Stimulated activated CD4-positive, alpha-beta T cell treated with anti-CD3 and anti-CD28 coated beads, Interleukin-15, amount 100 ng/mL, for 48 hours (primary cell): Measurements from ENCODE around the gene ABHD1.

Source experiments
- DNase-seq, 2 donors: peaks; one replicate each; pipeline ENCODE4 v3.0.0-alpha.2; 2020; ENCODE audit warnings: low read depth in 2 of 2

The ABHD1 gene

GRCh38 chr2:27135478-27135955 lies 11.9 kb downstream of the ABHD1 start:
- no peak for DNase-seq

- no peak for DNase-seq
Observed at GRCh38 chr2:27136751-27137150, 13.1 kb downstream of the ABHD1 start.

GRCh38 chr2:27137322-27137935 lies 13.8 kb downstream of the ABHD1 start:
- DNase-seq: no peak

DNA sequence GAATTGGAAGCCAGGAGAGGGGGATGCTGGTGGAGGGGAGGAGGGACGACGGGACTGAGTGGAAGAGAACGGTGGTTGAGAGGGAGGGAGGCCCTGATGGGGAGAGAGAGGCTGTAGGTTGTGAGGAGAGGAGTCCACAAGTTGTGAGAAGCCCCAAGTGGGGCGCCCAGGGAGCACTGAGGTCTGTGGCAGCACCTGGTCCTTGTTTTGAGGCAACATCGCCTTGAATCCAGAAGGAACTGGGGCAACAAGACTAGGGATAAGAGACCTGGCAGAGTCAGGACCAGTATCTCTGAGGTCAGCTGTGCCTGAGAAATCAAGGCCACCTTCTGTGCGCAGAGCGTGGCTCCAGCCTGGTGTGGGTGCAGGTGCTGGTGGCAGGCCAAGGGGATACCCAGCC lies 14.5 kb downstream of the ABHD1 start:
- DNase-seq: no peak

DNA sequence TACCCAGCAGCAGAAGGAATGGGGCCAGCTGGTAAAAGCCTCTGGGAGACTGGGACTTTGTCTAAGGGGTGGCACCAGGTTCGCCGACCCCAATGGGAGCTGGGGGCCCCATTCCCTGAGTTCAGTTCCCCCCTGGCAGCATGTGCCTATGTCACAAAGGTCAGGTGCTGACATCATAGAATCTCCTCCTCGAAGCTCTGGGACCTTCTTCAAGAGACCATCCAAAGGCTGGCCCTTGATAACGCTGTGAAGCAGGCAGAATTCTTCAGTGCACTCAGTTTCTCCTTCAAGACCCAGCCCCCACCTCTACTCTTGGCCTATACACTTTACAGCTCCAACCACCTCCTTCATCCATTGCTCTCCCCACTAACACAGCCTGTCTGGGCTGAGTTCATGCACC lies 15.7 kb downstream of the ABHD1 start, which contains the start of gene PRR30:
Gene PRR30 (minus strand): TSS at position 101 of the 400 bp plus-strand sequence. CDS start 1,081 bp downstream, outside the sequence.
- DNase-seq: no peak

- DNase-seq: no peak
Observed at GRCh38 chr2:27143285-27143684, 19.7 kb downstream of the ABHD1 start.

GRCh38 chr2:27145682-27146081 lies 22.1 kb downstream of the ABHD1 start:
- no peak for DNase-seq

- no peak for DNase-seq
Observed at GRCh38 chr2:27147935-27148334, 24.3 kb downstream of the ABHD1 start.

GRCh38 chr2:27148801-27149439 lies 25.3 kb downstream of the ABHD1 start, which contains the start of gene TCF23:
Gene TCF23 (plus strand): TSS chr2:27149004. CDS start chr2:27149134, 130 bp downstream.
- no peak for DNase-seq

GRCh38 chr2:27149570-27150405 lies 26.2 kb downstream of the ABHD1 start:
- no peak for DNase-seq

DNA sequence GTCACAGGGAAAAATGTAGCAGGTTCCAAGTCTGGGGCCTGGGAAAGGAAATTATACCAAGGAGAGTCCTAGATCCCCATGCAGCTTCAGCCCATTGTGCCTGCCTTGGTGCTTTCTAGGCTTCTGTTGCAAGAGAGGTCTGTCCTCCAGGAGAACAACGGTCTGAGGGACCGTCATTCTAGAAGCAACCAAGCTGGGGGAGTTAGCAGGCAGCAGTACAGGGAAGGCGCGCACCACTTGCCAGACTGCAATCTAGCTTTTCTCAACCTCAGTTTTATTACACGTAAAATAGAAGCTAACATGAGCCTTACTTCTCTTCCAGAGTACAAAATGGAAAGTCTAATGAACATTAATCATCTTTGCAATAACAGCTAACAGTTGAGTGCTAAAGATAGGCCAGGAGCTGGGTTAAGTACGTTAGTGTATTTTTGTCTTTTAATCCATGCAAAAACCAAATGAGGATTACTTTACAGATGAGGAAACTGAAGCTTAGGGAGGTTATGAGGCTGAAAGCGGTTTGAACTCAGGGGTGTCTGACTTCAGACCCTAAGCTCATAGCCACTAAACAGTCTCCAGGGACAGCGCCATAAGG lies 27.1 kb downstream of the ABHD1 start:
- no peak for DNase-seq

- no peak for DNase-seq
Observed at GRCh38 chr2:27152102-27152795, 28.6 kb downstream of the ABHD1 start.

DNA sequence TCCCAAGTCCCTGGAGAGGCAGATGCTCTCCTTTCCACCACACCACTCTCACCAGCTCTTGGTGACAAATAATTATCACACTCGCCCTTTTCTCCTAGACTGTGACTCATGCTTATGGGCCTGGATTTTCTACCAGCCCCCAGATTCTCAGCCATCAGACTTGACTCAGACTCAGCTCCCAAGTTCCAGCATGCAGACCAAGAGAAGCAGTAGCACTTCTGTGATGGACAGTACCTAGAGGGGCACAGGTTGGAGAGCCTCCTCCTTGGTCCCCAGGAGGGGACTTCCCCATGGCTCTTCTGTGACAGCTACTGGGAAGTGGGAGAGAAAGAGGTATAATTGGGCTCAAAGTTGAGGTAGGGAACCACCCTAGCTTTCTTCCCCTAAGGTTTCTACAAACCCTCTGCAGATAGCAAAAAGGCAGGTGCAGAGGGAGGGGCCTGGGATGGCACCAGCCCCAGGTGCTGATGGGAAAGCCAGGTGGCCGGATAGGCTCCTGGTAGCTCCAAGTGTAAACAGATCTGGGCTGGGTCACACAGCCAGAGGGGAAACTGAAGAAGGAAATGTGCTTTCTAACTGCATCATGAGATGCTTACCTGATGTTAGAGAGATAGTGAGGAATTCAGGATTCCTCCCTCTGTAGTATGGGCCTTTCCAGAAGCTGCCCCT lies 29.3 kb downstream of the ABHD1 start:
- DNase-seq: no peak

DNA sequence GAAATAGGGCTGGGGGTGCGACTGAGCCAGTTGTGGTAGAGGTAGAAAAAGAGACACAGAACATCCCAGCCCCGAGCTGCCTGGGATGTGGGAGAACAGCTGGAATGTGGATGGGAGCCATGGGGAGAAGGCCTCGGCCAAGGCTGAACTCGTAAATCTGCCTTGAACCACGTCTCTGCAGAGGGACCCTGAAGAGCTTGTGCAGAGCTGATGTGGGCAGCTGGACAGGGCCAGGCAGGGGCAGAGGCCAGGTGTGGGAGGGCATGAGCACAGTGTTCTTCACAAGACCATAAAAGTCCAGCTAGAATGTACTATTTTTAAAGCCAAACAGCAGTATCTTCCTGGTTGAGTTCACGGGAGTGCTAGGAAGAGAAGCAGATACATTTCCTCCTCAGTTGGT lies 30.9 kb downstream of the ABHD1 start:
- no peak for DNase-seq

- no peak for DNase-seq
Observed at GRCh38 chr2:27155069-27155520, 31.5 kb downstream of the ABHD1 start.

DNA sequence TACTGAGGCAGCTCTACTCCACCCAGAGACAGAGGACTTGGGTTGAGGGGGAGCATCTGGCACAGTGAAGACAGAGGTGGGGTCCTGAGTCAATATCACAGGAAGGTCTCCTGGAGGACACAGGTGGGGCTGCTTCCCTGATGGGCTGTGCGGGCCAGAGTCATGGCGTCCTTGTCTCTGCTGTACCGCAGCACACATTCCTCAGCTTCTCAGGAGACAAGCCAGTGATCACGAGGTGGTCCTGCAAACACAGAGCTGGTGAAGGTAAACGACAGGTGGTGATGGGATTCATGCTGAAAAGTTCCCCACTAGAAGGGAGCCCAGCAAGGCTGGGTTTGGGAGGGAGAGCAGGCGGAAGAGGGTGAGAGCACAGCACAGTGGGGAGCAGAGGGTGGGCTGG lies 34.9 kb downstream of the ABHD1 start:
- no peak for DNase-seq

- DNase-seq: no peak
Observed at GRCh38 chr2:27159271-27159670, 35.7 kb downstream of the ABHD1 start.

DNA sequence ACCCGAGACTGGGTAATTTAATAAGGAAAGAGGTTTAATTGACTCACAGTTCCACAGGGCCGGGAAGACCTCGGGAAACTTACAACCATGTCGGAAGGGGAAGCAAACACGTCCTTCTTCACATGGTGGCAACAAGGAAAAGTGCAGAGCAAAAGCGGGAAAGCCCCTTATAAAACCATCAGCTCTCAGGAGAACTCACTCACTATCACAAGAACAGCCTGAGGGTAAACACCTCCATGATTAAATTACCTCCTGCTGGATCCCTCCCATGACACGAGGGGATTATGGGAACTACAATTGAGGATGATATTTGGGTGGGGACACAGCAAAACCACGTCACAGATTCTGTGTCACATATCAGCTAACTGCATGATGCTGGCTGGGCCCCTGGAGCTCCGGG lies 36.6 kb downstream of the ABHD1 start:
- no peak for DNase-seq

DNA sequence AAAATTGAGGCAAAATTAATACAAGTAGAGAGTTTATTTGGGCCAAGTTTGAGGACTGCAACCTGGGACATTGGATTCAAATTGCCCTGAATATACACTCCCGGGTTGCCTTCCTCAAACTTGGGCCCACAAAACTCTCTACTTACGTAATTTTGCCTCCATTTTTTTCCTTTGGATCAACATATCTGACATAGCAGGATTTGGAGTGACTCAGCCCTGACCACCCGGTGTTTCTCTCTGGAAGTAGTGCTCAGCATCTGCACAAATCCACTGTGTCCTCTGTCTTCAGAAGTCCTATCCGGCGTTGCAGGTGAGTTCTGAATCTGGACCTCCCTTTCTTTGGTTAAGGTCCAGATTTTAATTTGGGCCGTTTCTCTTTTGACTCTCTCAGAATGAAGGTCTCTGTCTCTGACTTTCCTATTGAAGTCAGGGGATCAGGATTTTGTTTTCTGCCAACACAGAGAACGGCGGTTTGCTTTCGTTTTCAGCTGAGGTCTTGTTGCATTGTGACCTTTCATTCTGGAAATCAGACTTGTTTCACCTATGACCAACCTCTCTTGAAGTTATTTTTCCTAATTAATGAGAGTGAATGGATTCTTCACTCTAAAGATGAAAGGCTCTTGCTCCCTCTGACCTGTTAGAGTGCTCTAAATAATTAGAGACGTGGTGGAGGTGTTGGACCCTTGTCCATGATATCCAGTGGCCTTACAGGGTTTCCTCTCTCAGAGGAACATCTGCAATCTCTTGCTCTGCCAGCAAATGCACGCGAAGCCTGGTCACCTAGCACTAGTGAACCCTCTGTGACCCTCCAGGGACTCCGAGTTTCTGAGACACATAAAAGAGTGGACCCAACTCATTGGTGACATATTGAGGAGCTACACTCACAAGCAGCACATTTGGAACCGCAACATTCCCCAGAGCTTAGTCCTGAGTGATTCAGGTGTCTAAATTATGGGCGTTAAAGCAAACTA lies 38.8 kb downstream of the ABHD1 start:
- DNase-seq: no peak
